GM13976 (cell line): Measurements from ENCODE around the gene ASRGL1.

Experiments used
- DNase-seq: peaks from one replicate; pipeline ENCODE4 v3.0.0; 2012; ENCODE audit warnings: low spot score
- CTCF ChIP-seq: IDR thresholded peaks from 2 replicates; pipeline ENCODE4 v1.5.1; 2012; ENCODE audit warnings: borderline replicate concordance, mild to moderate bottlenecking; ENCODE audit not compliant: insufficient read depth; ENCODE audit errors: extremely low read depth, missing control alignments, control extremely low read depth
- in situ Hi-C: fragments of 300-500 bp; cut with MboI; formaldehyde crosslinking; loops from one replicate; pipeline ENCODE4 v1.12.0; 2022; ENCODE audit warnings: low sequenced_read_pairs, mixed read lengths, inconsistent platforms; ENCODE audit not compliant: unreplicated experiment

Gene ASRGL1

DNA sequence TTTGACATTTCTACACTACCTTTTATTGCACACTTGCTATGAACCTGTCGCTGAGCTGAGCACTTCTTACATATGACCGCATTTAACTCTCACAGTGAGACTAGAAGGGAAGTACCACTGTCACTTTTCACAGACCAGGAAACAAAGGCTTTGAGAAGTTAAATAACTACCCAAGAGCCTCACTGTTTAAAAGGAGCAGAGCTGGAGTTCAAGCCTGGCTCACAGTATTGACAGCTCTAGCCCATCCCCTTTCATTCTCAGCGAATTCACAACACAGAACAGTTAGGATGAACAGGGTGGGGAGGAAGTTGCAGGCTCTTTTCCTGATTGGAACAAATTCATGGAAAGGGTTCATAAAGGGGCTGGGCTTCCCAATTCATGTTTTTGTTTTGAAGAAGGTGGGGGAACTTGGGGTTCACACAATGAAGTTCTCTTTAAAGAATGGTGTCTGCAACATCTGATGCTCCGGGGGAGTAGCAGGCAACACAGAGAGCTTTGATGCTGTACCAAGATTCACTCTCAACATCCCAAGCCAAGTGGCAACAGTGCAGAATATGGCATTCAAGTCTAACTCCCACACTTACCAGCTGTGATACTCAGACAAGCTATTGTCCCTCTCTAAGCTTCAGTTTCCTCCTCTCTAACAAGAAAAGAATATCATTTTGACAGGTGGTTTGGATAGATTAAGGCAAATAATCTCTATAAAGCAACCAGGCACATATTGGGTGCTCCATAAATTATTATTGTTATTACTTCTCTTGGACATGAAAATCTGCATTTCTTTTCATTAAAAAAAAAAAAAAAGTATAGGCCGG lies 98.8 kb downstream of the ASRGL1 start:
- no peak for DNase-seq
- TF ChIP-seq CTCF: no peak
- in situ Hi-C loops: no loop called here

GRCh38 chr11:62437616-62438015 lies 100.4 kb downstream of the ASRGL1 start:
- no peak for DNase-seq
- no peak for TF ChIP-seq CTCF
- in situ Hi-C loops: no loop called here

GRCh38 chr11:62438641-62439040 lies 101.4 kb downstream of the ASRGL1 start:
- no peak for TF ChIP-seq CTCF
- DNase-seq: no peak
- in situ Hi-C loops: no loop called here

- TF ChIP-seq CTCF: no peak
- in situ Hi-C loops: no loop called here
- DNase-seq: no peak
Measured at GRCh38 chr11:62439785-62440602, 102.7 kb downstream of the ASRGL1 start.
